Measurements from ENCODE around the gene XIRP1. TPM values are rescaled to one million over a fixed set of nuclear protein-coding genes. Genes with fewer than 3 reads are reported as not detected.
A peak's percentile ranks its signal among the peaks of the same experiment; 100 is the strongest.

The XIRP1 gene, protein sequence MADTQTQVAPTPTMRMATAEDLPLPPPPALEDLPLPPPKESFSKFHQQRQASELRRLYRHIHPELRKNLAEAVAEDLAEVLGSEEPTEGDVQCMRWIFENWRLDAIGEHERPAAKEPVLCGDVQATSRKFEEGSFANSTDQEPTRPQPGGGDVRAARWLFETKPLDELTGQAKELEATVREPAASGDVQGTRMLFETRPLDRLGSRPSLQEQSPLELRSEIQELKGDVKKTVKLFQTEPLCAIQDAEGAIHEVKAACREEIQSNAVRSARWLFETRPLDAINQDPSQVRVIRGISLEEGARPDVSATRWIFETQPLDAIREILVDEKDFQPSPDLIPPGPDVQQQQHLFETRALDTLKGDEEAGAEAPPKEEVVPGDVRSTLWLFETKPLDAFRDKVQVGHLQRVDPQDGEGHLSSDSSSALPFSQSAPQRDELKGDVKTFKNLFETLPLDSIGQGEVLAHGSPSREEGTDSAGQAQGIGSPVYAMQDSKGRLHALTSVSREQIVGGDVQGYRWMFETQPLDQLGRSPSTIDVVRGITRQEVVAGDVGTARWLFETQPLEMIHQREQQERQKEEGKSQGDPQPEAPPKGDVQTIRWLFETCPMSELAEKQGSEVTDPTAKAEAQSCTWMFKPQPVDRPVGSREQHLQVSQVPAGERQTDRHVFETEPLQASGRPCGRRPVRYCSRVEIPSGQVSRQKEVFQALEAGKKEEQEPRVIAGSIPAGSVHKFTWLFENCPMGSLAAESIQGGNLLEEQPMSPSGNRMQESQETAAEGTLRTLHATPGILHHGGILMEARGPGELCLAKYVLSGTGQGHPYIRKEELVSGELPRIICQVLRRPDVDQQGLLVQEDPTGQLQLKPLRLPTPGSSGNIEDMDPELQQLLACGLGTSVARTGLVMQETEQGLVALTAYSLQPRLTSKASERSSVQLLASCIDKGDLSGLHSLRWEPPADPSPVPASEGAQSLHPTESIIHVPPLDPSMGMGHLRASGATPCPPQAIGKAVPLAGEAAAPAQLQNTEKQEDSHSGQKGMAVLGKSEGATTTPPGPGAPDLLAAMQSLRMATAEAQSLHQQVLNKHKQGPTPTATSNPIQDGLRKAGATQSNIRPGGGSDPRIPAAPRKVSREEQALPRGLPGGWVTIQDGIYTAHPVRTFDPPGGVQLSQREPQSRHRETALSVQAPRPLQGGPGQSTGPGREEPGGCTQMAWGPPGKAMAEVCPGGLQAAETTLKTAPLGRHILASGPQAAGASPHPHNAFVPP (N-terminal part only)
- total RNA-seq (under 1 TPM; 0.37 to 0.67 TPM), polyA plus RNA-seq (under 1 TPM; 0.08 to 0.81 TPM)
- long read RNA-seq, donor 1 = 0 reads
- long read RNA-seq, donor 2 = 0 reads
- long read RNA-seq, donor 3 = 0 reads
- long read RNA-seq, donor 4 = 0 reads
- long read RNA-seq, donor 5 = 0 reads

DNA sequence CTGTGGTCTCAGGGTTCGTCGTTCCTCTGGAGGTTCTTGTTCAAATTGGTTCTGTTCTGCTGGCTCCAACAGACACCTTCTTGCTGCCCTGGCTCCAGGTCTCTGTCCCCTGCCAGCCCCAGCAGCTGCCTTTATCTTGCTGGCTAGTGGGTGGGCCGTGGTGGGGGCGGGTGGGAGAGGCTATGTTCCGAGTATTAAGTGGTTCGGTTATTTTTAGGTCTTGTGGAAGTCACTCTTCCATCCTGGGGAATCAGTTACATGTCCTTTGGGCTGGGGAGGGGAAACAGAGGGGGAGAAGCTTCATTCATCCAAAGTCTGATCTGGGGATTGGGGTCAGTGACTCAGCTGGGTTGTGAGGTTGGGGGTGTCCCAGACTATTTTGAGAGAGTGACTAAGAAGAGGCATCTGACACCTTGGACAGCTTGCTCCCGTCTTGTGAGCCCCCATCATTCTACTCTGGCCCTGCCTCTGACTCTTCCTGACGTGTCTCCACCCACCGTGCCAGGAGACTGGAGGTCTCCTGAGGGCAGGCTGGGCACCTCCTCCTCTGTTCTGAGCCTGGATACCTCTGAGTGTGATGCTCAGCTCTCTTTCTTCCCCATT, at the start of gene XIRP1:
Gene XIRP1, minus strand, starts transcription at position 106 of the 603 bp plus-strand sequence. CDS start 3,150 bp downstream, outside the sequence.
- H3K27ac ChIP-seq (ENCODE audit: low read depth in 1 of 2, low read length in 1 of 2) = peak within 1 kb of the TSS in 1 of 2 donors; percentile 78
- ATAC-seq (ENCODE audit: insufficient read depth, low FRiP score) = no peak
- DNase-seq = no peak
- H3K9me3 ChIP-seq (ENCODE audit: control insufficient read depth in 4 of 4, insufficient read depth in 3 of 4, low read length in 3 of 4) = no peaks in the 10 kb centered on the region
- H3K27me3 ChIP-seq (ENCODE audit: control insufficient read depth in 3 of 3, insufficient read depth in 3 of 3, low read length in 2 of 3) = no peaks in the 10 kb centered on the region
- H3K36me3 ChIP-seq (ENCODE audit: control insufficient read depth in 4 of 4, insufficient read depth in 4 of 4, low read length in 4 of 4) = no peaks in the 10 kb centered on the region
- H3K4me1 ChIP-seq (ENCODE audit: control insufficient read depth in 5 of 5, insufficient read depth in 5 of 5, low read length in 5 of 5) = no peaks in the 10 kb centered on the region
- TF ChIP-seq, protein P1, sequence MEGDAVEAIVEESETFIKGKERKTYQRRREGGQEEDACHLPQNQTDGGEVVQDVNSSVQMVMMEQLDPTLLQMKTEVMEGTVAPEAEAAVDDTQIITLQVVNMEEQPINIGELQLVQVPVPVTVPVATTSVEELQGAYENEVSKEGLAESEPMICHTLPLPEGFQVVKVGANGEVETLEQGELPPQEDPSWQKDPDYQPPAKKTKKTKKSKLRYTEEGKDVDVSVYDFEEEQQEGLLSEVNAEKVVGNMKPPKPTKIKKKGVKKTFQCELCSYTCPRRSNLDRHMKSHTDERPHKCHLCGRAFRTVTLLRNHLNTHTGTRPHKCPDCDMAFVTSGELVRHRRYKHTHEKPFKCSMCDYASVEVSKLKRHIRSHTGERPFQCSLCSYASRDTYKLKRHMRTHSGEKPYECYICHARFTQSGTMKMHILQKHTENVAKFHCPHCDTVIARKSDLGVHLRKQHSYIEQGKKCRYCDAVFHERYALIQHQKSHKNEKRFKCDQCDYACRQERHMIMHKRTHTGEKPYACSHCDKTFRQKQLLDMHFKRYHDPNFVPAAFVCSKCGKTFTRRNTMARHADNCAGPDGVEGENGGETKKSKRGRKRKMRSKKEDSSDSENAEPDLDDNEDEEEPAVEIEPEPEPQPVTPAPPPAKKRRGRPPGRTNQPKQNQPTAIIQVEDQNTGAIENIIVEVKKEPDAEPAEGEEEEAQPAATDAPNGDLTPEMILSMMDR (IDR thresholded peaks at IDR 0.05; ENCODE audit: control extremely low read depth, extremely low read depth) = no peak
- no peak within 1 kb of the TSS for H3K9ac ChIP-seq (ENCODE audit: insufficient read depth in 1 of 2, low read length in 2 of 2)
- no peak within 1 kb of the TSS for H3K4me3 ChIP-seq
- WGBS, 2 donors = 70 to 84% methylated on average over 9 of the region's 9 CpGs

DNA sequence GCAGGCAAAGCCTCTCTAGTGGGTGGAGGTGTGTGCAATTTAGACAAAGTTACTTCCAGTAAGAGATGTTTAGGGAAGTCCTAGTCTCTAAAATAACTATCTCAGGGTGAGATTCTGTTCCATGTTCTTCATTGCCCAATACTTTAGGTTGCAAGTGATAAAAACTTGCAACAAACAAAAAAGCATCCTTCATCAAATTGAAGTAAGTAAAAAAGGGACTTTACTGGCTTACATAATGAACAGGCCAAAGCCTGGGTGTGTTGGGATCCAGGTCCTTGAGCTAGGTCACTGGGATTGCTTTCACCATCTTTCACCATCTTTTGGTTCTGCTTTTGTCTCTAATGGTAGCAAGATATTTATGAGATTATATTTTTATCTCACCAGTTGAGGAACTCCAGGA, 49.2 kb upstream of the XIRP1 start:
- DNase-seq (no peak), ATAC-seq (ENCODE audit: insufficient read depth, low FRiP score) (no peak)
- TF ChIP-seq, protein P1 (IDR thresholded peaks at IDR 0.05; ENCODE audit: control extremely low read depth, extremely low read depth) = no peak
- Histone ChIP-seq H3K9me3 (ENCODE audit: control insufficient read depth in 4 of 4, insufficient read depth in 3 of 4, low read length in 3 of 4) (no peaks in the 10 kb centered on the region), H3K27me3 (ENCODE audit: control insufficient read depth in 3 of 3, insufficient read depth in 3 of 3, low read length in 2 of 3) (no peaks in the 10 kb centered on the region), H3K4me1 (ENCODE audit: control insufficient read depth in 5 of 5, insufficient read depth in 5 of 5, low read length in 5 of 5) (peaks cover 0 to 2% (median 0%) of the 10 kb centered on the region in 5 donors), H3K36me3 (ENCODE audit: control insufficient read depth in 4 of 4, insufficient read depth in 4 of 4, low read length in 4 of 4) (no peaks in the 10 kb centered on the region), H3K4me3 (no peak overlapping the region), H3K27ac (ENCODE audit: low read depth in 1 of 2, low read length in 1 of 2) (no peak overlapping the region), H3K9ac (ENCODE audit: insufficient read depth in 1 of 2, low read length in 2 of 2) (no peak overlapping the region)

DNA sequence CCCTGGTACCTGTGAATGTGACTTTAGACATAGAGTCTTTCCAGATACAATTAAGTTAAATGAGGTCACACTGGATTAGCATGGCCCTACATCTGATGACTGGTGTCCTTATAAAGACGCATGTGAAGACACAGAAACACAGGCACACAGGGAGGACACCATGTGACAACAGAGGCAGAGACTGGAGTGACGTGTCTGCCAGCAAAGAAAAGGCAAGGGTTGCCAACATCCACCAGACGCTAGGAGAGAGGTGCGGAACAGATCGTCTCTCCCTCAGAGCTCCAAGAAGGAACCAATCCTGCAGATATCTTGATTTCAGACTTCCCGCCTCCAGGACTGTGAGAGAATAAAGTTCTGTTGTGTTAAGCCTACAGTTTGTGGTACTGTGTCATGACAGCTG, 44.6 kb upstream of the XIRP1 start:
- no peak overlapping the region for H3K9ac ChIP-seq (ENCODE audit: insufficient read depth in 1 of 2, low read length in 2 of 2)
- no peaks in the 10 kb centered on the region for H3K36me3 ChIP-seq (ENCODE audit: control insufficient read depth in 4 of 4, insufficient read depth in 4 of 4, low read length in 4 of 4)
- 89 to 90% methylated on average over 6 of the region's 6 CpGs for WGBS, 2 donors
- H3K27ac ChIP-seq (ENCODE audit: low read depth in 1 of 2, low read length in 1 of 2) = no peak overlapping the region
- DNase-seq (no peak), ATAC-seq (ENCODE audit: insufficient read depth, low FRiP score) (no peak)
- no peak overlapping the region for H3K4me3 ChIP-seq
- H3K27me3 ChIP-seq (ENCODE audit: control insufficient read depth in 3 of 3, insufficient read depth in 3 of 3, low read length in 2 of 3) = no peaks in the 10 kb centered on the region
- H3K9me3 ChIP-seq (ENCODE audit: control insufficient read depth in 4 of 4, insufficient read depth in 3 of 4, low read length in 3 of 4) = no peaks in the 10 kb centered on the region
- TF ChIP-seq, protein P1 (IDR thresholded peaks at IDR 0.05; ENCODE audit: control extremely low read depth, extremely low read depth) = no peak
- peaks cover 0 to 17% (median 0%) of the 10 kb centered on the region in 5 donors for H3K4me1 ChIP-seq (ENCODE audit: control insufficient read depth in 5 of 5, insufficient read depth in 5 of 5, low read length in 5 of 5)
